ENCODE data around the gene MYOM1. TPM values are rescaled to one million over a fixed set of nuclear protein-coding genes. Genes with fewer than 3 reads are reported as not detected.

Gene MYOM1
- total and polyA plus RNA-seq, 2 donors from 2014 or later = 2.1 to 6.8 TPM

- peak; percentile 92 for TF ChIP-seq CTCF (IDR thresholded peaks at IDR 0.05; ENCODE audit: borderline replicate concordance, extremely low read depth, insufficient read depth)
- H3K4me1 ChIP-seq (ENCODE audit: control insufficient read depth in 2 of 3, insufficient read depth in 2 of 3, low read depth in 1 of 3, low read length in 3 of 3) = peaks cover 2 to 14% (median 7%) of the 10 kb centered on the region in 3 donors
- no peaks in the 10 kb centered on the region for H3K36me3 ChIP-seq (ENCODE audit: control insufficient read depth in 2 of 3, insufficient read depth in 3 of 3, low read length in 3 of 3)
- peak overlapping the region; percentile 97 to 100 for H3K27ac ChIP-seq (ENCODE audit: low read depth in 2 of 2, low read length in 2 of 2)
- peak overlapping the region; percentile 72 to 98 (median 97) for H3K4me3 ChIP-seq (ENCODE audit: low read length in 3 of 3)
- no peaks in the 10 kb centered on the region for H3K9me3 ChIP-seq (ENCODE audit: control insufficient read depth in 2 of 3, insufficient read depth in 1 of 3, low read length in 3 of 3)
- H3K9ac ChIP-seq (ENCODE audit: low read length in 3 of 3) = peak overlapping the region; percentile 51 to 99 (median 89)
- intact Hi-C loops (cut with DNase I) = loop anchor here (10.0 kb wide), 1 partner anchor 311 kb away; no protein-coding TSS in a partner anchor
- FAIRE-seq (no peak), DNase-seq (peak; percentile 91 to 96 (median 95))
- no peaks in the 10 kb centered on the region for H3K27me3 ChIP-seq (ENCODE audit: control insufficient read depth, insufficient read depth, low read length)
Measured at GRCh38 chr18:3245853-3246634, 26.3 kb upstream of the MYOM1 start.

DNA sequence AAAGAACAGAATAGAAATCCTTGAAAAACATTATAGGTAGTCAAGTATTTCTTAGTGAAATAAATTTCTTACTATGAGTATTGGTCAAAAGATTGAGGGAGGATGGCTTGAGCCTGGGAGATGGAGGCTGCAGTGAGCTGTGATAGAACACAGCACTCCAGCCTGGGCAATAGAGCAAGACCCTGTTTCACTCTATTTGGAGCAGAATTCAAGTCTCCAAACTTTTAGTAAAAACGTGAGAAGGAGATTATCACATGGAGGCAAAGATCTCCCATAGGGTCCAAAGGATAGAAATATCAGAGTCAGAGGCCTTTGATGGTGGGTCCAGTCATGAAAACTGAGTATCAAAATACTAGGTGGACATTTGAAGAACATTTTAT lies 25.4 kb upstream of the MYOM1 start:
- no peaks in the 10 kb centered on the region for H3K9me3 ChIP-seq (ENCODE audit: control insufficient read depth in 2 of 3, insufficient read depth in 1 of 3, low read length in 3 of 3)
- H3K27ac ChIP-seq (ENCODE audit: low read depth in 2 of 2, low read length in 2 of 2) = peak overlapping the region in 1 of 2 donors; percentile 97

GRCh38 chr18:3238742-3239141 lies 19.0 kb upstream of the MYOM1 start:
- Histone ChIP-seq H3K9ac (ENCODE audit: low read length in 3 of 3) (no peak overlapping the region), H3K4me1 (ENCODE audit: control insufficient read depth in 2 of 3, insufficient read depth in 2 of 3, low read depth in 1 of 3, low read length in 3 of 3) (no peaks in the 10 kb centered on the region), H3K36me3 (ENCODE audit: control insufficient read depth in 2 of 3, insufficient read depth in 3 of 3, low read length in 3 of 3) (no peaks in the 10 kb centered on the region), H3K27ac (ENCODE audit: low read depth in 2 of 2, low read length in 2 of 2) (no peak overlapping the region), H3K4me3 (ENCODE audit: low read length in 3 of 3) (no peak overlapping the region), H3K27me3 (ENCODE audit: control insufficient read depth, insufficient read depth, low read length) (no peaks in the 10 kb centered on the region), H3K9me3 (ENCODE audit: control insufficient read depth in 2 of 3, insufficient read depth in 1 of 3, low read length in 3 of 3) (no peaks in the 10 kb centered on the region)
- no peak for TF ChIP-seq CTCF (IDR thresholded peaks at IDR 0.05; ENCODE audit: borderline replicate concordance, extremely low read depth, insufficient read depth)
- DNase-seq (no peak), FAIRE-seq (no peak)
- intact Hi-C loops (cut with DNase I) = no loop called here

More for the DNA sequence above, 25.4 kb upstream of the MYOM1 start:
- Histone ChIP-seq H3K9ac (ENCODE audit: low read length in 3 of 3) (peak overlapping the region; percentile 51 to 99 (median 68)), H3K36me3 (ENCODE audit: control insufficient read depth in 2 of 3, insufficient read depth in 3 of 3, low read length in 3 of 3) (no peaks in the 10 kb centered on the region), H3K27me3 (ENCODE audit: control insufficient read depth, insufficient read depth, low read length) (no peaks in the 10 kb centered on the region), H3K4me1 (ENCODE audit: control insufficient read depth in 2 of 3, insufficient read depth in 2 of 3, low read depth in 1 of 3, low read length in 3 of 3) (peaks cover 2 to 11% (median 7%) of the 10 kb centered on the region in 3 donors), H3K4me3 (ENCODE audit: low read length in 3 of 3) (peak overlapping the region in 2 of 3 donors; percentile 72 to 97)
- FAIRE-seq = no peak
- TF ChIP-seq CTCF (IDR thresholded peaks at IDR 0.05; ENCODE audit: borderline replicate concordance, extremely low read depth, insufficient read depth) = no peak
- no peak for DNase-seq
- intact Hi-C loops (cut with DNase I) = loop anchor here (10.0 kb wide), 1 partner anchor 310 kb away; no protein-coding TSS in a partner anchor

All from kidney (tissue), 14 donors.